Measurements from ENCODE around the gene CMSS1. TPM values are rescaled to one million over a fixed set of nuclear protein-coding genes. Genes with fewer than 3 reads are reported as not detected.

Gene CMSS1
- total RNA-seq, 4 donors from 2014 or later = 1.8 to 41.2 (median 17.0) TPM

DNA sequence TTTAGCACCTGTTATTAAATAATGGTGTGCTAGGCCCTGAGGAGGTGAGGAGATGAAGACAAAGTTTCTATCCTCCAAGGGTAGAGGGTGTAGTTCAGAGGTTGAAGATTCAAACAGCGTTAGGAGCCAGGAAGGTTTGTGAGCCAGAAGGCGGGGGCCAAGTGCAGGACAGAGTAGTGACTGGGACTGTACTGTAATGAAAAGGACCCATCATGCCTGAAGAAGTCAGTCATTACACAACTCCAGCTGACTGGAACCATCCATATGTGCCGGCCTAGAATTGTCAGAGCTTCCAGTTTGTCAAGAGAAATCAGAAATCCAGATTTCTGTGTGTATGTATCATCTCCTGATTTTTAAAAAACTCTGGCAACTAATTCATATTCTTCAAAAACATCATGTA is 241.8 kb downstream of the CMSS1 start:
- intact Hi-C loops (cut with DNase I; ENCODE audit: low total_unique reads) = no loop called here
- TF ChIP-seq CTCF (IDR thresholded peaks at IDR 0.05) (no peak), POLR2A (IDR thresholded peaks at IDR 0.05) (no peak)
- no peak for DNase-seq
- no peaks in the 10 kb centered on the region for H3K27me3 ChIP-seq
- no peak overlapping the region for H3K27ac ChIP-seq
- H3K9me3 ChIP-seq = no peaks in the 10 kb centered on the region
- H3K4me3 ChIP-seq = no peak overlapping the region
- no peaks in the 10 kb centered on the region for H3K36me3 ChIP-seq
- H3K4me1 ChIP-seq = no peaks in the 10 kb centered on the region

DNA sequence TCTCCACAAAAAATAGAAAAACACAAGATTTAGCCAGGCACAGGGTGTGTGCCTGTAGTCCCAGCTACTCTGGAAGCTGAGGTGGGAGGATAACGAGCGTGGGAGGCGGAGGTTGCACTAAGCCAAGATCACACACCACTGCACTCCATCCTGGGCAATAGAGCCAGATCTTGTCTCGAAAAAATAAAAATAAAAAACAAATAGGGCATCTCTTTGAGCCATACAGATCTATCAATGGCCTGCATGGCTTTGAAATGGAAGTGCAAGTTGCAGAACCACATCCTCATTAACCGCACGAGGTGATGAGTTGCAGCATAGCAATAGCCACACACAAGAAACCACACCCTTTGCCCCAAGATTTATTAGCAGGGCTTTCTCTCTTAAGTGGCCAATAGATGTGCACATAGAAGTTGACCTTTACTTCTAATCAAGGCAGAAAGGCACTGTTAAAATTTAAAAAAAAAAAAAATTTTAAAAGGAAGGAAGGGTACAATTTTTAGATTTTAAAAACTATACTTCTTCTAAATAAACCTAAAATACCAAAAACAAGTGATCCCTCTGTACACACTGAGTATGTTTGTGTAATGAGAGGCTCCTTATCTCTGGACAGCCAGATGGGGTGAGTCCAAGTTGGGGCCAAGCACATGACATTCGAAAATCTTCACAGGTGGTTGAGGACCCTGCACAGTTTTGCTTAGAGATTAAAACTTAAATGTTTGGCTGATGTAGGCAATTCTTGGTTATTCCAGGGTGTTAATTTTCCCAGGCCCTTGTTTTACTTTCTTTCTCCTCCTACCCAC is 243.2 kb downstream of the CMSS1 start:
- intact Hi-C loops (cut with DNase I; ENCODE audit: low total_unique reads) = loop anchor here (10.0 kb wide), 1 partner anchor 194 kb away; no protein-coding TSS in a partner anchor
- TF ChIP-seq POLR2A (IDR thresholded peaks at IDR 0.05) (no peak), CTCF (IDR thresholded peaks at IDR 0.05) (no peak)
- H3K4me3 ChIP-seq = no peak overlapping the region
- no peak for DNase-seq
- no peaks in the 10 kb centered on the region for H3K27me3 ChIP-seq
- H3K4me1 ChIP-seq = no peaks in the 10 kb centered on the region
- H3K9me3 ChIP-seq = no peaks in the 10 kb centered on the region
- peak overlapping the region in 1 of 2 donors; percentile 12 for H3K27ac ChIP-seq
- no peaks in the 10 kb centered on the region for H3K36me3 ChIP-seq

GRCh38 chr3:100062665-100063064 is 245.0 kb downstream of the CMSS1 start:
- Histone ChIP-seq H3K36me3 (no peaks in the 10 kb centered on the region), H3K4me3 (no peak overlapping the region), H3K27me3 (no peaks in the 10 kb centered on the region), H3K27ac (no peak overlapping the region), H3K9me3 (no peaks in the 10 kb centered on the region), H3K4me1 (no peaks in the 10 kb centered on the region)
- no peak for TF ChIP-seq CTCF (IDR thresholded peaks at IDR 0.05)
- no peak for TF ChIP-seq POLR2A (IDR thresholded peaks at IDR 0.05)
- intact Hi-C loops (cut with DNase I; ENCODE audit: low total_unique reads) = loop anchor here (10.0 kb wide), 1 partner anchor 192 kb away; no protein-coding TSS in a partner anchor
- no peak for DNase-seq

- H3K36me3 ChIP-seq = no peaks in the 10 kb centered on the region
- no peak overlapping the region for H3K4me3 ChIP-seq
- intact Hi-C loops (cut with DNase I; ENCODE audit: low total_unique reads) = loop anchor here (10.0 kb wide), 1 partner anchor 191 kb away; no protein-coding TSS in a partner anchor
- H3K4me1 ChIP-seq = no peaks in the 10 kb centered on the region
- DNase-seq = no peak
- no peaks in the 10 kb centered on the region for H3K27me3 ChIP-seq
- H3K9me3 ChIP-seq = no peaks in the 10 kb centered on the region
- TF ChIP-seq POLR2A (IDR thresholded peaks at IDR 0.05) (no peak), CTCF (IDR thresholded peaks at IDR 0.05) (no peak)
- H3K27ac ChIP-seq = no peak overlapping the region
Observed at GRCh38 chr3:100063929-100064461, 246.3 kb downstream of the CMSS1 start.

- DNase-seq = no peak
- peaks cover 0 to 4% of the 10 kb centered on the region in 2 donors for H3K4me1 ChIP-seq
- intact Hi-C loops (cut with DNase I; ENCODE audit: low total_unique reads) = loop anchor here (10.0 kb wide), 1 partner anchor 187 kb away; no protein-coding TSS in a partner anchor
Observed at GRCh38 chr3:100067589-100067988, 249.9 kb downstream of the CMSS1 start.

More at GRCh38 chr3:100067589-100067988, 249.9 kb downstream of the CMSS1 start:
- Histone ChIP-seq H3K4me3 (no peak overlapping the region), H3K9me3 (no peaks in the 10 kb centered on the region), H3K27ac (no peak overlapping the region), H3K27me3 (no peaks in the 10 kb centered on the region), H3K36me3 (no peaks in the 10 kb centered on the region)
- TF ChIP-seq CTCF (IDR thresholded peaks at IDR 0.05) = no peak

Data from uterus (tissue), 4 donors.